ENCODE measurements around the gene SPDYE17. TPM values are rescaled to one million over a fixed set of nuclear protein-coding genes. Genes with fewer than 3 reads are reported as not detected.
"Not testable (repeated sequence)": the region's sequence is repeated elsewhere in the genome, so short reads cannot be mapped to it uniquely, and the experiment has no call there.

The SPDYE17 gene
- polyA plus RNA-seq, 2 donors, result not detected

GRCh38 chr7:76990202-76990601 is 42.0 kb downstream of the SPDYE17 start:
- not testable (repeated sequence) for H3K27ac ChIP-seq (ENCODE audit: low read depth in 2 of 2, low read length in 1 of 2); H3K4me1 ChIP-seq (ENCODE audit: control insufficient read depth in 2 of 2, insufficient read depth in 2 of 2, low read length in 1 of 2); H3K4me3 ChIP-seq (ENCODE audit: low read depth in 1 of 2, low read length in 2 of 2); H3K36me3 ChIP-seq (ENCODE audit: control insufficient read depth in 2 of 2, insufficient read depth in 2 of 2, low read length in 1 of 2); H3K27me3 ChIP-seq (ENCODE audit: control insufficient read depth in 1 of 2, insufficient read depth in 2 of 2, low read length in 2 of 2); H3K9me3 ChIP-seq (ENCODE audit: control insufficient read depth in 2 of 2, insufficient read depth in 1 of 2, low read depth in 1 of 2, low read length in 1 of 2)
- 89 to 98% methylated on average over 5 to 7 of the region's 12 CpGs for WGBS, 2 donors

GRCh38 chr7:76985924-76986717 is 46.0 kb downstream of the SPDYE17 start:
- not testable (repeated sequence) for H3K27ac ChIP-seq (ENCODE audit: low read depth in 2 of 2, low read length in 1 of 2); H3K27me3 ChIP-seq (ENCODE audit: control insufficient read depth in 1 of 2, insufficient read depth in 2 of 2, low read length in 2 of 2); H3K4me1 ChIP-seq (ENCODE audit: control insufficient read depth in 2 of 2, insufficient read depth in 2 of 2, low read length in 1 of 2); H3K9me3 ChIP-seq (ENCODE audit: control insufficient read depth in 2 of 2, insufficient read depth in 1 of 2, low read depth in 1 of 2, low read length in 1 of 2); H3K4me3 ChIP-seq (ENCODE audit: low read depth in 1 of 2, low read length in 2 of 2); H3K36me3 ChIP-seq (ENCODE audit: control insufficient read depth in 2 of 2, insufficient read depth in 2 of 2, low read length in 1 of 2)
- WGBS, 2 donors, result 85 to 90% methylated on average over 8 to 12 of the region's 16 CpGs

DNA sequence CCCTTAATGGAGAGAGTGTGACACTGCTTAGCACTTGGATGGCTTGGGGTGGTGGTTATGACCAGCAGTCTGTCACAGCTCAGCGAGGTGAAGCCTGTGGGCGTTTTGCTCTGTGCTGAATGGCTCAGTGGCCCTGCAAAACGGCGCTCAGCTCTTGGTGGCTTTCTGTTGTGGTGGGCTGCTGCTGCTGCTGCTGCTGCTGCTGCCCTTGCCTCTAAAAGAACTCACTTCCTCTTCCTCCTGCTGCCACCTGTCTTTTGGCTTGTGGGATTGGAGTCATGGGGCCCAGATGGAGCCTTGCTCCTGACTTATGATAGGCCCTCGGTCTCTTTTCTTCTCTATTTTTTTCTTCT is 47.4 kb downstream of the SPDYE17 start:
- H3K36me3 ChIP-seq (ENCODE audit: control insufficient read depth in 2 of 2, insufficient read depth in 2 of 2, low read length in 1 of 2); H3K4me1 ChIP-seq (ENCODE audit: control insufficient read depth in 2 of 2, insufficient read depth in 2 of 2, low read length in 1 of 2); H3K27me3 ChIP-seq (ENCODE audit: control insufficient read depth in 1 of 2, insufficient read depth in 2 of 2, low read length in 2 of 2); H3K4me3 ChIP-seq (ENCODE audit: low read depth in 1 of 2, low read length in 2 of 2); H3K9me3 ChIP-seq (ENCODE audit: control insufficient read depth in 2 of 2, insufficient read depth in 1 of 2, low read depth in 1 of 2, low read length in 1 of 2); H3K27ac ChIP-seq (ENCODE audit: low read depth in 2 of 2, low read length in 1 of 2): not testable (repeated sequence)
- WGBS, 2 donors, result 44% methylated on average over 2 of the region's 5 CpGs; no CpG with 5 or more reads in 1 of the 2 donors

GRCh38 chr7:76983937-76984783 is 48.0 kb downstream of the SPDYE17 start:
- not testable (repeated sequence) for H3K9me3 ChIP-seq (ENCODE audit: control insufficient read depth in 2 of 2, insufficient read depth in 1 of 2, low read depth in 1 of 2, low read length in 1 of 2); H3K27ac ChIP-seq (ENCODE audit: low read depth in 2 of 2, low read length in 1 of 2); H3K4me3 ChIP-seq (ENCODE audit: low read depth in 1 of 2, low read length in 2 of 2); H3K27me3 ChIP-seq (ENCODE audit: control insufficient read depth in 1 of 2, insufficient read depth in 2 of 2, low read length in 2 of 2); H3K36me3 ChIP-seq (ENCODE audit: control insufficient read depth in 2 of 2, insufficient read depth in 2 of 2, low read length in 1 of 2); H3K4me1 ChIP-seq (ENCODE audit: control insufficient read depth in 2 of 2, insufficient read depth in 2 of 2, low read length in 1 of 2)
- 44% methylated on average over 3 of the region's 19 CpGs; no CpG with 5 or more reads in 1 of the 2 donors for whole genome bisulfite sequencing, 2 donors

- H3K36me3 ChIP-seq (ENCODE audit: control insufficient read depth in 2 of 2, insufficient read depth in 2 of 2, low read length in 1 of 2); H3K4me1 ChIP-seq (ENCODE audit: control insufficient read depth in 2 of 2, insufficient read depth in 2 of 2, low read length in 1 of 2); H3K27ac ChIP-seq (ENCODE audit: low read depth in 2 of 2, low read length in 1 of 2); H3K27me3 ChIP-seq (ENCODE audit: control insufficient read depth in 1 of 2, insufficient read depth in 2 of 2, low read length in 2 of 2); H3K9me3 ChIP-seq (ENCODE audit: control insufficient read depth in 2 of 2, insufficient read depth in 1 of 2, low read depth in 1 of 2, low read length in 1 of 2); H3K4me3 ChIP-seq (ENCODE audit: low read depth in 1 of 2, low read length in 2 of 2): not testable (repeated sequence)
- 74 to 83% methylated on average over 1 to 2 of the region's 5 CpGs for WGBS, 2 donors
These were observed 48.8 kb downstream of the SPDYE17 start for GRCh38 chr7:76983333-76983732.

DNA sequence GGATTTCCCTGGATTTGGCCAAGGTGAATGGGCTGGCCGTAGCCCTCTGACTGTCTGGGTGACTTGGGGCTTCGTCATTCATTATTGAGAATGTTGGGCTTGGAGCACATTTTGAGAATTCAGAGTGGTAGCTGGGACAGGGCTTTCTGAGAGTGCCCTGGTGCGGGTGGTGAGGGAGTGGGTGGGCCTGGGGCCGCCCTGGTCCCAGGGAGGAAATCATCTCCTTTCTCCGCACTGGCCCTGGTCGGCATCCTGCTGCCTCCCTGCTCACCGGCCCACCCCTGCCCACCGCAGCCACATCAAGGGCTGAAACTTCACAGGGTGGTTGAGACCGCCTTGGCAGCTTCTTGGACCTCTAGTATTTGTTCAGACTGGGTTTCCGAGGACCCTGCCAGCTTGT is 49.7 kb downstream of the SPDYE17 start:
- WGBS, 2 donors, result 96% methylated on average over 6 of the region's 10 CpGs; no CpG with 5 or more reads in 1 of the 2 donors
- H3K4me1 ChIP-seq (ENCODE audit: control insufficient read depth in 2 of 2, insufficient read depth in 2 of 2, low read length in 1 of 2); H3K9me3 ChIP-seq (ENCODE audit: control insufficient read depth in 2 of 2, insufficient read depth in 1 of 2, low read depth in 1 of 2, low read length in 1 of 2); H3K36me3 ChIP-seq (ENCODE audit: control insufficient read depth in 2 of 2, insufficient read depth in 2 of 2, low read length in 1 of 2); H3K27ac ChIP-seq (ENCODE audit: low read depth in 2 of 2, low read length in 1 of 2); H3K27me3 ChIP-seq (ENCODE audit: control insufficient read depth in 1 of 2, insufficient read depth in 2 of 2, low read length in 2 of 2); H3K4me3 ChIP-seq (ENCODE audit: low read depth in 1 of 2, low read length in 2 of 2): not testable (repeated sequence)

- WGBS, 2 donors, result 92 to 95% methylated on average over 14 to 26 of the region's 26 CpGs
- not testable (repeated sequence) for H3K9me3 ChIP-seq (ENCODE audit: control insufficient read depth in 2 of 2, insufficient read depth in 1 of 2, low read depth in 1 of 2, low read length in 1 of 2); H3K4me1 ChIP-seq (ENCODE audit: control insufficient read depth in 2 of 2, insufficient read depth in 2 of 2, low read length in 1 of 2); H3K4me3 ChIP-seq (ENCODE audit: low read depth in 1 of 2, low read length in 2 of 2); H3K27me3 ChIP-seq (ENCODE audit: control insufficient read depth in 1 of 2, insufficient read depth in 2 of 2, low read length in 2 of 2); H3K27ac ChIP-seq (ENCODE audit: low read depth in 2 of 2, low read length in 1 of 2); H3K36me3 ChIP-seq (ENCODE audit: control insufficient read depth in 2 of 2, insufficient read depth in 2 of 2, low read length in 1 of 2)
These were observed 50.8 kb downstream of the SPDYE17 start for GRCh38 chr7:76981187-76981970.

DNA sequence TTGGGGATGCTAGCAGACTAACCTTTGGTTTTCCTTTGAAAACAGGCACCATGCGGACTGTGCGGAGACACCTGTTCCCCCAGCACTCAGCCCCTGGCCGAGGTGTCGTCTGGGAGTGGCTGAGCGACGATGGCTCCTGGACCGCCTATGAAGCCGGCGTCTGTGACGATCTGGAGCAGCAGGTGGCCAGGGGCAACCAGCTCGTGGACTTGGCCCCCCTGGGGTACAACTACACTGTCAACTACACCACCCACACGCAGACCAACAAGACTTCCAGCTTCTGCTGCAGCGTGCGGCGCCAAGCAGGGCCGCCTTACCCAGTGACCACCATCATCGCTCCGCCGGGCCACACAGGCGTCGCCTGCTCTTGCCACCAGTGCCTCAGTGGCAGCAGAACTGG is 51.6 kb downstream of the SPDYE17 start:
- not testable (repeated sequence) for H3K9me3 ChIP-seq (ENCODE audit: control insufficient read depth in 2 of 2, insufficient read depth in 1 of 2, low read depth in 1 of 2, low read length in 1 of 2); H3K27me3 ChIP-seq (ENCODE audit: control insufficient read depth in 1 of 2, insufficient read depth in 2 of 2, low read length in 2 of 2); H3K36me3 ChIP-seq (ENCODE audit: control insufficient read depth in 2 of 2, insufficient read depth in 2 of 2, low read length in 1 of 2); H3K27ac ChIP-seq (ENCODE audit: low read depth in 2 of 2, low read length in 1 of 2); H3K4me3 ChIP-seq (ENCODE audit: low read depth in 1 of 2, low read length in 2 of 2); H3K4me1 ChIP-seq (ENCODE audit: control insufficient read depth in 2 of 2, insufficient read depth in 2 of 2, low read length in 1 of 2)
- 94 to 95% methylated on average over 21 of the region's 21 CpGs for WGBS, 2 donors

- WGBS, 2 donors, result 63 to 74% methylated on average over 4 to 13 of the region's 13 CpGs
- H3K4me3 ChIP-seq (ENCODE audit: low read depth in 1 of 2, low read length in 2 of 2); H3K27me3 ChIP-seq (ENCODE audit: control insufficient read depth in 1 of 2, insufficient read depth in 2 of 2, low read length in 2 of 2); H3K36me3 ChIP-seq (ENCODE audit: control insufficient read depth in 2 of 2, insufficient read depth in 2 of 2, low read length in 1 of 2); H3K4me1 ChIP-seq (ENCODE audit: control insufficient read depth in 2 of 2, insufficient read depth in 2 of 2, low read length in 1 of 2); H3K9me3 ChIP-seq (ENCODE audit: control insufficient read depth in 2 of 2, insufficient read depth in 1 of 2, low read depth in 1 of 2, low read length in 1 of 2); H3K27ac ChIP-seq (ENCODE audit: low read depth in 2 of 2, low read length in 1 of 2): not testable (repeated sequence)
These were observed 54.3 kb downstream of the SPDYE17 start for GRCh38 chr7:76977761-76978367.
